Activated CD4-positive, alpha-beta T cell treated with anti-CD3 and anti-CD28 coated beads for 36 hours (primary cell): Measurements from ENCODE around the gene MVB12B. TPM values are rescaled to one million over a fixed set of nuclear protein-coding genes. Genes with fewer than 3 reads are reported as not detected.
A peak's percentile ranks its signal among the peaks of the same experiment; 100 is the strongest.

ENCODE experiments used
- ATAC-seq: fragments of 200-7000 bp; cut with Tn5 transposase; one replicate; pipeline ENCODE4 v1.10.0; 2021; ENCODE audit warnings: mild to moderate bottlenecking, moderate library complexity
- CTCF ChIA-PET: fragments of 350-600 bp; sonication (Branson Sonifier 250); formaldehyde crosslinking; loops from one replicate; lab custom pipeline; 2021; ENCODE audit warnings: antibody characterized with exemption; lab: Charles Lee
- POLR2A ChIA-PET: fragments of 350-600 bp; sonication (Branson Sonifier 250); formaldehyde crosslinking; loops from one replicate; lab custom pipeline; 2021; ENCODE audit warnings: antibody characterized with exemption, inconsistent platforms; lab: Charles Lee
- DNase-seq: peaks from one replicate; pipeline ENCODE4 v3.0.0-alpha.2; 2020
- H3K27ac Mint-ChIP-seq: one replicate; pipeline ENCODE4 v1.8.0; 2021; ENCODE audit warnings: mixed read lengths
- H3K27me3 Mint-ChIP-seq: one replicate; pipeline ENCODE4 v1.8.0; 2021; ENCODE audit warnings: mixed read lengths
- H3K36me3 Mint-ChIP-seq: one replicate; pipeline ENCODE4 v1.8.0; 2021; ENCODE audit warnings: low read depth, mixed read lengths
- H3K4me1 Mint-ChIP-seq: one replicate; pipeline ENCODE4 v1.8.0; 2021; ENCODE audit warnings: mixed read lengths
- H3K4me3 Mint-ChIP-seq: one replicate; pipeline ENCODE4 v1.8.0; 2021; ENCODE audit warnings: mild to moderate bottlenecking, moderate library complexity, mixed read lengths
- H3K9me3 Mint-ChIP-seq: one replicate; pipeline ENCODE4 v1.8.0; 2021; ENCODE audit warnings: low read depth, mixed read lengths
- intact Hi-C, 2 experiments: fragments of 100-400 bp; cut with DNase I in 1 of 2; cut with micrococcal nuclease in 1 of 2; formaldehyde crosslinking; loops; one replicate each; pipeline versions ENCODE4 v1.14.2 to v1.15.1; 2022 to 2024; cut with DNase I, micrococcal nuclease
- total RNA-seq, 2 experiments: library from RNA; stranded (reverse); gene quantifications; one replicate each; pipeline ENCODE4 v1.2.3, GENCODE V29; 2021

The MVB12B gene
- total RNA-seq, 2 experiments from 2014 or later = 3.0 TPM

DNA sequence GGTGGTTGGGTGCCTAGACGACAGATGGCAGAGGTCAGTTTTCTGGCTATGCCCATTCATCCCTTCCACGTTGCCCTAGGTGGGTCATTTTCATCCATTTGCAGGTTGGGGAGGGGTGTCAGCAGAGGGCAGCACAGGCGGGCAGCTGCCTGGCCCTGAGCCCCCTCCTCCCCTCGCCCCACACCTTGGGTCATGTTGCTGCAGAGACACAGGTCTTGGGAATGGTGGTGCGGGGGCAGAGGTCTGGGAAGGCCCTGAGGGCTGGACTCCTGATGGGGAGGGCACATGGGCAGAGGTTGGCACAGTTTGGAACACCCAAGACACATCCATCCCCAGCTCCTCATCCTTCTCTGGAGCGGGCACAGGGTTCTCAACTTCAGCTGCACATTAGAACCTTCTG, 183.9 kb downstream of the MVB12B start:
- Mint-ChIP-seq H3K9me3 (no peaks in the 10 kb centered on the region), H3K36me3 (no peaks in the 10 kb centered on the region), H3K4me3 (no peak overlapping the region), H3K27me3 (peaks cover 43% of the 10 kb centered on the region), H3K27ac (no peak overlapping the region), H3K4me1 (no peaks in the 10 kb centered on the region)
- ATAC-seq (no peak), DNase-seq (no peak)
- CTCF ChIA-PET = interaction anchor here (1.1 to 3.5 kb wide), 2 partner anchors 10 to 52 kb away, joined by 3 to 28 read pairs; no protein-coding TSS in a partner anchor
- POLR2A ChIA-PET = no interaction called here
- intact Hi-C loops = loop anchor here in 1 of 2 experiments (10.0 kb wide), 1 partner anchor 294 kb away; the partner anchor contains the start of gene ZBTB43

DNA sequence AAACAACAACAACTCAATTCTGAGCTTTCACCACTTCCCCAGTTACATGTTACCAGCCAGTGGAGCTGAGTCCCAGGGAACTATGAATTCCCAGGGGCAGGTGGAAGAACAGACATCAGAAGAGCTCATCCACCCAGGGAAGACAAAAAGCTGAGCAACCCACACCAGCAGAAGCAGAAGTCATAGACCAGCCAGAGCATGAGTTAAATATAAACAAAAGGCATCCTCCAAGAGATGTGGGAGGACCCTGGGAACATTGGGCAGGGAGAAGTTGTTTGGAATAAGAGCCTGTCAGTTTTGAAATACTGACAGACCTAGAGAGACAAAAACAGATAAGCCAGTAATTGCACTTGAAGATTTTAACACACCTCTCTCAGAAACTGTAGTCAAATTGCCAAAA, 184.8 kb downstream of the MVB12B start:
- H3K27me3 Mint-ChIP-seq = peaks cover 47% of the 10 kb centered on the region
- H3K9me3 Mint-ChIP-seq = no peaks in the 10 kb centered on the region
- POLR2A ChIA-PET = interaction anchor here (0.6 to 0.7 kb wide), 2 partner anchors 13 to 183 kb away, joined by 4 read pairs; no protein-coding TSS in a partner anchor
- CTCF ChIA-PET = interaction anchor here (0.6 to 3.5 kb wide), 3 partner anchors 11 to 51 kb away, joined by 3 to 28 read pairs (median 3); no protein-coding TSS in a partner anchor
- H3K36me3 Mint-ChIP-seq = no peaks in the 10 kb centered on the region
- H3K4me1 Mint-ChIP-seq = peaks cover 1% of the 10 kb centered on the region
- no peak overlapping the region for H3K4me3 Mint-ChIP-seq
- ATAC-seq (no peak), DNase-seq (no peak)
- H3K27ac Mint-ChIP-seq = no peak overlapping the region
- intact Hi-C loops = loop anchor here in 1 of 2 experiments (10.0 kb wide), 1 partner anchor 293 kb away; the partner anchor contains the start of gene ZBTB43

DNA sequence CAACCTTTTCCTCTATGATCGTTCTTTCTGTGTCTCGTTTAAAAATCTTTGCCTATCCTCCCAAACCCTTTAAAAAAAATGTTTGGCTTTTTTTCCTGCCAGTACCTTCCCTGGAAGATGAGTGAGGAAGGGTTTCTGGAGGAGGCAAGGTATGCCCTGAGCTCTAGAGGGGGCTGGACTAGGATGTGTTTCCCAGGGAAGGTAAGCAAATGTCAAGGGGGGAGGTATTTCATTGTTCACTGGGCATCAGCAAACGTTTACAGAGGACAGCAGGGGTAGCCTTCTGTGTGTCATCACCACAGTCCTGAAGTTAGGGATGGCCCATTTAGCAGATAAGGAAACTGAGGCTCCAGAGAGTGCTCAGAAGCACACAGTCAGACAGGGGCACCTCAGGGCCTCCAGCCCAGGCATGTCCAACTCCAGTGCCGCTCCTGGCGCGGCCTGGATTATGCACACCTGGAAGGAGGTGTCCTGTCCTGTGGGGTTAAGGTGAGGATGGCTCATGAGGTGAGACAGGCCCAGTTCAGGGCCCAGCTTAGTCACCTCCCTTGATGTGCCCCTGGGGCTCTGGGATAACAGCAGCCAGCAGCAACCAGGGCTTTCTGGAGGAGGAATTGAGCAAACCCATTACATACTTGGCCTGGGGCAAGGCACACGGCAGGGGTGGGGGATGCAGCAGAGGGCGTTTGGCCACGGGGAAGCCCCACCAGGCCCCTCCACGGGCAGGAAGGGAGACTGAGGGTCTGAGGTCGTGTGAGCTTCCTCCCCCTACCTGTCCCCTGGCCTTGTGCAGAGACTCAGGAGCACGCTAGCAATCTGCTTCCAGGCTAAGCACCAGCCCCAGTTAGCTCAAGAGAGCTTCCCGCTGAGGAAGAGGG, 186.8 kb downstream of the MVB12B start:
- ChIA-PET CTCF (interaction anchor here (0.6 to 1.3 kb wide), 3 partner anchors 10 to 24 kb away, joined by 3 to 6 read pairs (median 3); no protein-coding TSS in a partner anchor), POLR2A (interaction anchor here (0.5 kb wide), 1 partner anchor 14 kb away, joined by 3 read pairs; no protein-coding TSS in a partner anchor)
- Mint-ChIP-seq H3K27me3 (peaks cover 63% of the 10 kb centered on the region), H3K27ac (no peak overlapping the region), H3K4me3 (no peak overlapping the region), H3K36me3 (no peaks in the 10 kb centered on the region), H3K4me1 (peaks cover 20% of the 10 kb centered on the region), H3K9me3 (no peaks in the 10 kb centered on the region)
- ATAC-seq (no peak), DNase-seq (no peak)
- intact Hi-C loops = loop anchor here in 1 of 2 experiments (1.0 to 10.0 kb wide), 2 partner anchors 45 to 291 kb away; partner anchors contain the start of gene ZBTB43

DNA sequence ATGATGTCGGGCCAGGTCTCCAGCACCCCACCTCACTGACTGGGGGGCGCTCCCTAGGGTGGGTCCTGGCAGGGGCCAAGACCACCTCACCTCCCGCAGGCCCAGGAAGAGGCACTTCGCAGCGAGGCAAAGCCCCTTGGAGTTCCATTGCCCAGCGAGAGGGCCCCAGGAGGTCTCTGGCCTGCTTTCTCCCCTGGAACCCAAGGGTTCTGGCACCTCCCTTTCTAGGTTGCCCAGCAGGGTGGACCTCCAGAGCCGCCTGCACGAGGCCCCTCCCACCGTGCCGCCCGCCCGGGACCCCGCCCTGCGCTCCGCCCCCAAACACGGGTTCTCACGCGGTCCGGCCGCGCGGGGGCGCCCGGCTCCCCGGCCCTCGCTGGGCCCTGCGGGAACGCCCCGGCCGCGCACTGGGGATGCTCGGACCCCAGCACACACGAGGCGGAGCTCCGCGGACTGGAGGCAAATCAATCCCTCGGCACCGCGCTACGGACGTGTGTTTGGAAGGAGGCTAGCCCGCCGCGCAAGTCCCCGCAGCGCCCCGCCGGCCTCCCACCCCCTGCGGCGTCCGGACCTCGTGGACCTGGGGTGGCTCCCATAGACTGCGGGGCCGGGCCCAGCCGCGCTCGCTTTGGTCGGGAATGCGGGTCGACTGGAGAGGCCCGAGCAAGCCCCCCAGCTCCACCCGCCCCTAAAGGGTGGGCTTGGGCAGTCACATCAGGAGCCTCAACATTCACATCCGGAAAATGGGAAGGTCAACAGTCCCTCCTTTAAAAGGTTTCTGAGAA, 187.6 kb downstream of the MVB12B start:
- H3K4me3 Mint-ChIP-seq = no peak overlapping the region
- H3K27me3 Mint-ChIP-seq = peaks cover 66% of the 10 kb centered on the region
- intact Hi-C loops = loop anchor here in 1 of 2 experiments (1.0 to 10.0 kb wide), 2 partner anchors 44 to 291 kb away; partner anchors contain the start of gene ZBTB43
- H3K4me1 Mint-ChIP-seq = peaks cover 27% of the 10 kb centered on the region
- H3K9me3 Mint-ChIP-seq = no peaks in the 10 kb centered on the region
- DNase-seq (peak; percentile 76), ATAC-seq (peak; percentile 50)
- no peaks in the 10 kb centered on the region for H3K36me3 Mint-ChIP-seq
- no peak overlapping the region for H3K27ac Mint-ChIP-seq
- CTCF ChIA-PET = interaction anchor here (1.0 to 1.3 kb wide), 2 partner anchors 9 to 15 kb away, joined by 3 to 6 read pairs; no protein-coding TSS in a partner anchor
- POLR2A ChIA-PET = no interaction called here

DNA sequence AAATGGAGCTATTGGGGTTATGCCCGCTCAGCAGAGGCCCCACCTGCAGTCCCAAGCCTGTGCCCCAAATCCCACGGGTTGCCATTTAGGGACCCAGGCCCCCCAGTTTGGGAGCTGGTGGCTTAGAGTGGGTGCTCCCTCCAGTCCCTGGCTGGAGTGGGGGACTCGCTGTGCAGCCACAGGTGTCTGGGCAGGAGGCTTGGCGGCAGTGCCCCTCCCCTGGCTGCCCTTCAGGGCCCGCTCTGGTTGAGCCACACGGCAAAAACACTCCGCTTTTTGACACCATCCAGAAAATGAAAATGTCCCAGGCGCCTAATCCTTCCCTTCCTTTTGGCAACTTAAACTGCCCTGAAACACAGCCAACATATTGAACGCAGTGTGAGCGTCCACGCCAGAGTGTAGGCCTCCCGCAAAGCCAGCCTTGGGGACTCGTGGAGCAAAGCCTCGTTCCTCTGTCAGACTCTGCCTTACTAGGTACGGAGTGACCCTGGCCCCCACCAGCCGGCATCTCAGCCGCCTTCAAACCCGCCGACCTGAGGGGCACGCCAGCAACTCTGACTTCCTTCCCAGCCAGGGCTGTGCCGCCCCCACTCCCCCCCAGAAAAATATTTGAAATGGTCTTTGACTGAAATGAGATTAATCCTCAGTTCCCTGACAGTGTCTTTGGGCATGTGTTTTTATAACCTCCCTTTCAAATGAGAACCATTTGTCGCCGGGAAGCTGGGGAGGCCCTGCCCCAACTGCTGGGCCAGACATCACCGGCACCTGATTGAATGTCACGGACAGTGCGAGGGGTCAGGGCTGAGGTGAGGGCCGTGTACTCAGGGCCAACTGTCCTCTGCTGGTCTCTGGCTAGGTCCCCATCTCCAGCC, 188.6 kb downstream of the MVB12B start:
- no peaks in the 10 kb centered on the region for H3K9me3 Mint-ChIP-seq
- H3K27ac Mint-ChIP-seq = no peak overlapping the region
- no peak overlapping the region for H3K4me3 Mint-ChIP-seq
- no peaks in the 10 kb centered on the region for H3K36me3 Mint-ChIP-seq
- POLR2A ChIA-PET = no interaction called here
- no peak for ATAC-seq
- intact Hi-C loops = loop anchor here (5.0 to 10.0 kb wide), 3 partner anchors 42 to 768 kb away; partner anchors contain the start of genes PBX3 (in 1 of the 2) and ZBTB43 (in 1 of the 2)
- CTCF ChIA-PET = interaction anchor here (0.6 to 1.3 kb wide), 5 partner anchors 8 to 1959 kb away, joined by 3 to 6 read pairs (median 4); no protein-coding TSS in a partner anchor
- peaks cover 64% of the 10 kb centered on the region for H3K27me3 Mint-ChIP-seq
- H3K4me1 Mint-ChIP-seq = peaks cover 34% of the 10 kb centered on the region
- DNase-seq = no peak

DNA sequence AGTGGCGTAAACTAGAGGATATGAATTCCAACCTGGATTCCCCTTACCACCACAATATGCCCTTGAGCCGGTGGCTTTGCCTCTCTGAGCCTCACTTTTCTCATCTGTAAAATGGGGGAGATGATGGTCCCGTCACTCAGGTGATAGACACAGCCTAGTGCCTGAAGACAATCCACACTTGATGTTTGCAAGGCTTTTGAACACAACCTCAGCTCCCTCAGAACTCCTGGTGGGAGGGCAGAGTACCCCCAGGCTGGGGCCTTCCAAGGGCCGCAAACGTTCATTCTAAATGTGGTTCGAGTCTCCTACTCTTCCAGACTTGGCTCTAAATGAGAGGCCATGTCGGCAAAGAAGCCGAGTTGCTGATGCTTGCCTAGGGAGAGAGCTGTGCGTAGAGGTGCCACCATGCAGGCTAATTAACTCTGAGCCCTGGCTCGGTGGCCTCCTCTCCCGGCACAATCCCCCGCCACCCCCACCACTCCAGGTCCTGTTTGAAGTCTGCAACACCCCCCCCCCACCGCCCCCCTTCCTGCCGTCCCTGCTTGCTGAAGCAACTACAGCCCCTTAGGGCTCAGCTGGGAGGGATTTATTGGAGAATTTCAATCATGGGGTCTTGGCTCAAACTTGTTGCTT, 189.4 kb downstream of the MVB12B start:
- H3K4me3 Mint-ChIP-seq = no peak overlapping the region
- CTCF ChIA-PET = interaction anchor here (0.7 to 1.1 kb wide), 6 partner anchors 14 to 394 kb away, joined by 3 to 4 read pairs (median 3); no protein-coding TSS in a partner anchor
- H3K4me1 Mint-ChIP-seq = peaks cover 34% of the 10 kb centered on the region
- intact Hi-C loops = loop anchor here (2.0 to 10.0 kb wide), 5 partner anchors 41 to 995 kb away; partner anchors contain the start of genes PBX3 (in 1 of the 2) and ZBTB43 (in 1 of the 2)
- no peaks in the 10 kb centered on the region for H3K36me3 Mint-ChIP-seq
- H3K27ac Mint-ChIP-seq = no peak overlapping the region
- H3K27me3 Mint-ChIP-seq = peaks cover 63% of the 10 kb centered on the region
- ATAC-seq (no peak), DNase-seq (no peak)
- no peaks in the 10 kb centered on the region for H3K9me3 Mint-ChIP-seq
- POLR2A ChIA-PET = interaction anchor here (0.6 kb wide), 1 partner anchor 181 kb away, joined by 3 read pairs; no protein-coding TSS in a partner anchor

DNA sequence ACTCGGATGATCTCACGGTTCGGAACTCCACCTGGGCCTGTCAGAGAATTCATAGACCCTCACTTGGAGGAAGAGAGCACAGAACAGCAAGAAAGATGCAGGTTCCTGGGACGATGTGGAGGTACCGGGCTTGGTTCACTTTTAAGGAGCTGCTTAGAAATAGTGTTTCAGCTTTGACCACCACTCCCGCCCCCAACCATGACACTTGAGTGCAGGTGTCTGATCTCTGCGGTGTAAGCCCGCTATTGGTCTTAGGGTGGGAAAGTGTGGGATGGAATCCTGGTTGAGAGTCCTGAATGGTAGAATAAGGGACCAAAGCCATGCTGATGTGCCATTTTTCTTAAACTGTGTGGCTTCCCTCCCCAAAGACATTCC, 189.9 kb downstream of the MVB12B start:
- Mint-ChIP-seq H3K4me1 (peaks cover 34% of the 10 kb centered on the region), H3K27me3 (peaks cover 62% of the 10 kb centered on the region), H3K9me3 (no peaks in the 10 kb centered on the region), H3K27ac (peak overlapping the region; percentile 66), H3K36me3 (no peaks in the 10 kb centered on the region), H3K4me3 (peak overlapping the region; percentile 61)
- no peak for DNase-seq
- ChIA-PET POLR2A (interaction anchor here (0.6 kb wide), 1 partner anchor 181 kb away, joined by 3 read pairs; no protein-coding TSS in a partner anchor), CTCF (interaction anchor here (0.6 to 1.3 kb wide), 6 partner anchors 14 to 1387 kb away, joined by 3 to 4 read pairs (median 3); no protein-coding TSS in a partner anchor)
- ATAC-seq = no peak
- intact Hi-C loops = loop anchor here (2.0 to 10.0 kb wide), 5 partner anchors 41 to 996 kb away; partner anchors contain the start of genes PBX3 (in 1 of the 2) and ZBTB43 (in 1 of the 2)

DNA sequence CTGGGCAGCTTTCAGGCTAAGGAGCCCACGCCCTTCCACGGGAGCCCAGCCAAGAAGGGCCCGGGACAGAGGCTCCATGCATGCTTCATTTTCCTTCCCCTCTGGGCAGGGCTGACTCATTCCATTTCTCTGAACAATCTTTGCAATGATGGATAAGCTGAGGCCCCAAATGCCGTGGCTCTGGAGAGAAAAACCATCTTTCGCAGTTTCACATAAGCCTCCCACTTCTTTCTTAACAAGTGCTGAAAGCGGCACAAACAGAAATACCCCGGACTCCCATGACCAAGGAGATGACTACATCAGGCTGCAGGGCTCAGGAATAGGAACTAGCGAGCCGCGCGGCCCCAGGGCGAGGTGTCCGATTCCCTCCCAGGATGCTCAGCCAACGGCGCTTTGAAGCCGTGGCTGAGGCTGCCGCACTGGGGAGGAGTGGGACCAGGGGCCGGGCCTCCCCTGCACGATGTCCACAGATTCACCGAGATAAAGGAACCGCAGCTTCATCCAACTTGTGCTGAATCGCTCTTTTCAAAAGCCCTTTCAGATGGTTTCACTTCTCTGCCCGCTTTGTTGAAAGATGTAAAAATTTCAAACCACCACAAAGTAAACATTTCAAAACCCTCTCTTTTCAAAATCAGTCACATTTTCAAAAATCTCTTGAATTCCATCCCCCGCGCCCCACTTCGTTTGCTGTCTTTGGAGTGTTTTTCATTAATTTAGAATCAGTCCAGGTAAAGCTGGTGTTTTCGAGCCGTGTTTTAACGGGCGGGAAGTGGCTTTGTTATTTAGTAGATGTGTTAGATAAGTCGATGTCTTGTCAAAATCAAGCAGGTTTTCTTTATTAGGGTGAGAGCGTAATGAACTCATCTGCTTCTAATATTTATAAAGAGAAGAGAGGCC, 190.6 kb downstream of the MVB12B start:
- POLR2A ChIA-PET = no interaction called here
- CTCF ChIA-PET = interaction anchor here (0.6 to 1.5 kb wide), 9 partner anchors 9 to 1387 kb away, joined by 3 to 5 read pairs (median 3); no protein-coding TSS in a partner anchor
- intact Hi-C loops = loop anchor here (1.0 to 10.0 kb wide), 8 partner anchors 40 to 996 kb away; partner anchors contain the start of genes PBX3 (in 1 of the 2) and ZBTB43 (in 1 of the 2)
- H3K36me3 Mint-ChIP-seq = no peaks in the 10 kb centered on the region
- ATAC-seq = peak; percentile 82
- peak overlapping the region; percentile 66 for H3K27ac Mint-ChIP-seq
- peaks cover 59% of the 10 kb centered on the region for H3K27me3 Mint-ChIP-seq
- DNase-seq = peak; percentile 76
- peak overlapping the region; percentile 61 for H3K4me3 Mint-ChIP-seq
- H3K9me3 Mint-ChIP-seq = no peaks in the 10 kb centered on the region
- peaks cover 34% of the 10 kb centered on the region for H3K4me1 Mint-ChIP-seq
